ENCODE measurements around the gene AXIN1. TPM values are rescaled to one million over a fixed set of nuclear protein-coding genes. Genes with fewer than 3 reads are reported as not detected.

The AXIN1 gene
- total and polyA plus RNA-seq, 2 of the 8 experiments (the other 6 are each of a cell fraction or from before 2014, with no cell fraction given), result 12.5 to 41.9 TPM

DNA sequence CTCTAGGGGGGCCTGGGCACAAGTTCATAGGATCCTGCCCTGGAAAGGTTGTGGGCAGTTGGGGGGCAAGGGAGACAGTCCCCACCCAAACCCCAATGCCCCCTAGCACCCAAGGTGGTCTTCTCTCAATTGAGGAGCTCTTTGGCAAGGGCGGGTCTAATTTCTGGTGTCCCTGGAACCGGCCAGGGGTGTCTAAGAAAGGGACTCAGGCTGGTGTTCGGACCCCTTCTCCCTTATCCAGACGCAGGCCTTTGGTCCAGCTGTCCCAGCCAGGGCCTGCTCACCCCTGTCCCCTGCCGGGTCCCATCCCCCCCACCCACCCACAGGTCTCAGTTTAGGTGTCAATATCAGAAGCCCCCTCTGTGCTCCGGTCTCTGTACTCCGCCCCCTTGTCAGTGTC lies 73.0 kb downstream of the AXIN1 start (continued):
- TF ChIP-seq NANOG (IDR thresholded peaks at IDR 0.05; ENCODE audit: insufficient read depth, low read depth, low read length, poor library complexity, severe bottlenecking) (no peak), RXRA (IDR thresholded peaks at IDR 0.05; ENCODE audit: insufficient read depth, low read depth, low read length) (no peak), CTBP2 (IDR thresholded peaks at IDR 0.05; ENCODE audit: borderline replicate concordance, insufficient read depth, insufficient read length, low read length) (no peak)
- TF ChIP-seq, protein P1, sequence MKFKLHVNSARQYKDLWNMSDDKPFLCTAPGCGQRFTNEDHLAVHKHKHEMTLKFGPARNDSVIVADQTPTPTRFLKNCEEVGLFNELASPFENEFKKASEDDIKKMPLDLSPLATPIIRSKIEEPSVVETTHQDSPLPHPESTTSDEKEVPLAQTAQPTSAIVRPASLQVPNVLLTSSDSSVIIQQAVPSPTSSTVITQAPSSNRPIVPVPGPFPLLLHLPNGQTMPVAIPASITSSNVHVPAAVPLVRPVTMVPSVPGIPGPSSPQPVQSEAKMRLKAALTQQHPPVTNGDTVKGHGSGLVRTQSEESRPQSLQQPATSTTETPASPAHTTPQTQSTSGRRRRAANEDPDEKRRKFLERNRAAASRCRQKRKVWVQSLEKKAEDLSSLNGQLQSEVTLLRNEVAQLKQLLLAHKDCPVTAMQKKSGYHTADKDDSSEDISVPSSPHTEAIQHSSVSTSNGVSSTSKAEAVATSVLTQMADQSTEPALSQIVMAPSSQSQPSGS (IDR thresholded peaks at IDR 0.05; ENCODE audit: low read length), result no peak
- TF ChIP-seq, protein P2, sequence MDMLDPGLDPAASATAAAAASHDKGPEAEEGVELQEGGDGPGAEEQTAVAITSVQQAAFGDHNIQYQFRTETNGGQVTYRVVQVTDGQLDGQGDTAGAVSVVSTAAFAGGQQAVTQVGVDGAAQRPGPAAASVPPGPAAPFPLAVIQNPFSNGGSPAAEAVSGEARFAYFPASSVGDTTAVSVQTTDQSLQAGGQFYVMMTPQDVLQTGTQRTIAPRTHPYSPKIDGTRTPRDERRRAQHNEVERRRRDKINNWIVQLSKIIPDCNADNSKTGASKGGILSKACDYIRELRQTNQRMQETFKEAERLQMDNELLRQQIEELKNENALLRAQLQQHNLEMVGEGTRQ (IDR thresholded peaks at IDR 0.05; ENCODE audit: low read length), result no peak
